SK-N-MC (cell line): ENCODE data around the gene TMEM88.

Experiments used
- EZH2 ChIP-seq: fragments of 200-600 bp; sonication (generic); IDR thresholded peaks from one replicate; pipeline ENCODE4 v1.6.1; 2017; ENCODE audit warnings: antibody characterized with exemption
- FOXP2 ChIP-seq: optimal IDR thresholded peaks from 2 replicates; pipeline ENCODE3; 2011; ENCODE audit warnings: mild to moderate bottlenecking, moderate library complexity; ENCODE audit not compliant: insufficient read depth; ENCODE audit errors: extremely low read length, control extremely low read depth
- POLR2AphosphoS5 ChIP-seq: IDR thresholded peaks from 2 replicates; pipeline ENCODE4 v1.6.1; 2012; ENCODE audit warnings: mild to moderate bottlenecking, low read depth, low read length, borderline replicate concordance

- TF ChIP-seq POLR2AphosphoS5 (no peak), EZH2 (no peak), FOXP2 (no peak)
Observed at GRCh38 chr17:7823581-7824001, 31.3 kb upstream of the TMEM88 start.
